ENCODE data around the gene BTBD3.

BTBD3 gene

DNA sequence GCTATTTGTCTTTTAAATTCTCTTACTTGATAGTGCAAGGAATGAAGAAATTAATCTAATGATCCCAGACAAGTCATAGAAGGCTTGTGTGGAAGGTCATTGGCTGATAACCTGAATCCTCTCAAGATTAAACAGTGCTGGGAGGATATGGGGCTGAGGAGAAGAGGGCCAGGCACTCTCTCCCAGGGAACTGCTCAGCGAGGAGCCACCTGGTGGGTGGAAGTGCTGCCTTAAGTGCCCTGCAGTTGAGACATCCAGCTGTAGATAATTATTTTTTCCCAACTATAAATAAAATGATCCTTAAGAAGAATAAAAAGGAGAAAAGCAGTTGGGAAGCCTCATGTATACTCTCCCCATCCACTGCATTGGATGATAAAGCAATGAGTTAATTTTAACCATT lies 47.9 kb downstream of the BTBD3 start:
- no peak for DNase-seq (ENCODE audit: extremely low read depth in 1 of 2, low read depth in 1 of 2)

GRCh38 chr20:11966186-11966585 lies 48.5 kb downstream of the BTBD3 start:
- DNase-seq (ENCODE audit: extremely low read depth in 1 of 2, low read depth in 1 of 2), result no peak

DNA sequence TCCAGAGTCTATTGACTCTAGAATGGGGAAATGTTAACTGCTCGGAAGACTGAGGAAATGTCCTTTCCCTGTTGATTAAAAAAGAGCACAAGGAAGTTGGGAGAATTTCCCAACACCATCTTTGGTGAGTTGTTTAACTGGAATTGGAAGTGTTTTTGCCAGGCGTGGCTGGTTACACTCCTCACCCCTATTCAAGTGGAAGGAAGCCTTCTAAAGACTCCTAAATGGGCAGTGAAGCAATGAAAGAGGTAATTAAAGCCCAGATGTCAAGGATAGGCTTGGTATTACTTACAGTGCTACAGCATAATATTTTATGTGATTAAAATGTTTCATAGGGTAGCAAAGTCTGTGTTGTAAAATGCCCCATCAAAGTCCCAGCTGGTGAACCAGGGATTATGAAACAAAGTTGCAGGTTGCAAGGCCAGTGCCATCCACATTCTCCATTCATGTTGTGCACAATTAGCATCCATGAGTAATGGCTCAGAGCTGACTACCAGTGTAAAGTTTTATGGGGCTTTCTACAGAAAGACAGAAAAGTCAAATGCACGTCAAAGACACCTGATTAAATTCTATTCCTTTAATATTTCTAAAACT lies 52.6 kb downstream of the BTBD3 start:
- no peak for DNase-seq (ENCODE audit: extremely low read depth in 1 of 2, low read depth in 1 of 2)

- DNase-seq (ENCODE audit: extremely low read depth in 1 of 2, low read depth in 1 of 2), result no peak
Observed at GRCh38 chr20:11972478-11972877, 54.8 kb downstream of the BTBD3 start.
